Glomerular endothelial cell (primary cell): ENCODE measurements around the gene DUSP19. TPM values are rescaled to one million over a fixed set of nuclear protein-coding genes. Genes with fewer than 3 reads are reported as not detected.

ENCODE experiments used
- DNase-seq: peaks from one replicate; pipeline ENCODE4 v3.0.0-alpha.2; 2011; ENCODE audit warnings: low read depth, low spot score; ENCODE audit errors: extremely low read depth
- total RNA-seq: library from RNA; depleted of rRNA; stranded (reverse); fragments of >200 nt; gene quantifications from 2 replicates; pipeline ENCODE4 v1.2.3, GENCODE V29; 2015

Gene DUSP19
- total RNA-seq, 1 donor from 2014 or later = 1.4 TPM

GRCh38 chr2:183063083-183063482 lies 15.5 kb upstream of the DUSP19 start:
- no peak for DNase-seq

DNA sequence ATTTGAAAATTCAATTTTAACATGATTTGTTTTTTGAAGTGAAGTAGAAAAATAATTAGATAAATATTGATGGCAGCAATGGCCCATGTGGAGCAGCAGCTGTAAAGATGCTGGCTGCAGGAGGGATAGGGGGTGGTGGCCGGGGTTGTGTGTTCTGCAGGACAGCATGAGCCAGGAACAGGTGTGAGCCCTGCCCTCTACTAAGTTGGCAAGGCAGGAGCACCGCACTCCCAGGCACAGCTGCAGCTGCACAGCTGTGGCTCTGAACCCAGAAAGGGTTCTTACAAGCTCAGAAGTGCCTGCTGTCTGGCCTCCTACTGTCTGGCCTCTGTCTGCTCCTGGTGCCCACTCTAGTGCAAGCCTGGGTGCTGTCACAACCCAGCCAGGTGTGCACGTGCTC lies 10.0 kb upstream of the DUSP19 start:
- DNase-seq = no peak

DNA sequence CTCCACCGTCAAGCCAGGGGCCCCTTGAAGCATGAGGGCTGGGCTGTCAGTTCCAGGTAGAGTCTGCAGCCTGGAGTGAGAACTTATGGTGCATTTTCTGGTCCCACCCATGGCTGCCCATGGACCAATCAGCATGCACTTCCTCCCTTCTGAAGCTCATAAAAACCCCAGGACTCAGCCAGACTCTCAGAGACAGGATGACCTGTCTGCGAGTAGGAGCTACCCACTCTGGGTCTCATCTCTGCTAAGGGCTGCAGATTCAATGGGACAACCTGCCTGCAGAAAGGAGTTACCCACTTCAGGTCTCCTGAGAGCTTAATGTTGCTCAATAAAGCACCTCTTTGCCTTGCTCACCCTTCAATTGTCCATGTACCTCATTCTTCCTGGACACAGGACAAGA lies 9.4 kb upstream of the DUSP19 start:
- DNase-seq = no peak

DNA sequence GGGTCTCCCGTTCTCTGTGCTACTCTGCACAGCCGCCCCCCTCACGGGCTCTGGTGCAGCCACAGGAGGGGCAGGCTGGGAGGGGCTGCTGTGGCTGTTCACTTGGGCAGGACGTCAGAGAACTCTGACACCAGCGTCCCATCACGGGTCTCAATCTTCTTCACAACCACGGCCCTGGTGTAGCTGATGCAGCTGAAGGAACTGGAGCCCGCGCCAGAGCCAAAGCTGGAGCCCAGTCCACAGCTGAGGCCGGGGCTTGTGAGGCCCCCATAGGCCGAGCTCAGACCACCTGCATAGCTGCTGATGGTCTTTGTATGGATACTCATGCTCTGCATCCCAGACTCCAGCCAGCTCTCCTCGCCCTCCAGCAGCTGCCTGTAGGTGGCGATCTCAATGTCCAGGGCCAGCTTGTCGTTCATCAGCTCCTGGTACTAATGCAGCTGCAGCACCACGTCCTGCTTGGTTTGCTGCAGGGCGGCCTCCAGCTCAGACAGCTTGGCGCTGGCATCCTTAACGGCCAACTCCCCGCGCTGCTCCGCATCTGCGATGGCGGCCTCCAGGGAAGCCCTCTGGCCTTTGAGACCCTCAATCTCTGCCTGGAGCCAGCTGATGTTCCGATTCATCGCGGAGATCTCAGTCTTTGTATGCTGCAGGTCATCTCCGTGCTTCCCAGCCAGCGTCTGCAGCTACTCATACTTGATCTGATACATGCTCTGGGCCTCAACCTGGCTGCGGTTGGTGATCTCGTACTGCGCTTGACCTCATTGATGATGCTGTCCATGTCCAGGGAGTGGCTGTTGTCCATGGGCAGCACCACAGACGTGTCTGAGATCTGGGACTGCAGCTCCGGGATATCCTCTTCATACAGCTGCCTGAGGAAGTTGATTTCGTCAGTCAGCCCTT lies 7.4 kb upstream of the DUSP19 start:
- no peak for DNase-seq

DNA sequence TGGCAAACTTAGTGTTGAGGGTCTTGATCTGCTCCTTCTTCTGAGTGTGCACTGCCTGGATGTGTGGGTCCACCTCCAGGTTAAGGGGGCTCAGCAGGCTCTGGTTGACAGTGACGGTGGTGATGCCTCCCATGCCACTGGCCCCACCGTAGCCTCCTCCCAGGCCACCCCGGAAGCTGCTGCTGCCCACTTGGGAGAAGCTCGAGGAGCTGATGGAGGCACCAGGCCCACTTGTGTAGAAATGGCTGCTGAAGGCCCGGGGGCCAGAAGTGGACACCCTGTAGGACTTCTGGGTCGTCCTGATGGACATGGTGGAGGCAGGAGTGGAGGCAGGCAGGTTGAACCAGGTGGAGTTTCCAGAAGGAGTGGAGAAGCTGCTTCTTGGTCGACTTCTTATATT lies 6.4 kb upstream of the DUSP19 start:
- no peak for DNase-seq

DNA sequence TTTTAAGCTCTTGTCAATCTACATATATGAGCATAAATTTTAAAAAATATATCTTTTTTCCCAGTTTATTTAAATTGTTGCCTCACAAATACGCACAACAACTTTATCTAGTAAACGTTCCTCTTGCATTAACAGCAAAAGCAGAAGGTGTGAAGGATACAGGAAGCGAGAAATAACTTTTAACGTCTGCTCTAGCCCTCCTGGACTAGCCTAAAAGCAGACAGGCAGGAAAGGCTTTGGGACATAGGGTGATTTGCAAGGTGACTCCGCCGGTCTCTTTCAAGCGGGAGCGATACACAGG lies 434 bp upstream of the DUSP19 start:
- no peak for DNase-seq

- no peak for DNase-seq
Observed at GRCh38 chr2:183079139-183079775, 710 bp downstream of the DUSP19 start.

GRCh38 chr2:183081911-183082310 lies 3.4 kb downstream of the DUSP19 start:
- no peak for DNase-seq

DNA sequence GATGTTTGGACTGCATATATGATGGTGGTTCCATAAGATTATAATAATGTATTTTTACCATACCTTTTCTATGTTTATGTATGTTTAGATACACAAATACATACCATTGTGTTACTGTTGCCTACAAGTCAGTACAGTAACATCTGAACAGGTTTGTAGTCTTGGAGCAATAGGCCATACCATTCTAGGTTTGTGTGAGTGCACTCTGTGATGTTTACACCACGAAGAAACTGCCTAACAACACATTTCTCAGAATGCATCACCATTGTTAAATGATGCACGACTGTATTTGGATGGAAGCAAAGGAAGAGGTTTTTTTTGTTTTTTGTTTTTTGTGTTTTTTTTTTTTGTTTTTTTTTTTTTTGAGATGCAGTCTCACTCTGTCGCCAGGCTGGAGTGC lies 9.5 kb downstream of the DUSP19 start:
- DNase-seq = no peak

GRCh38 chr2:183089192-183089851 lies 10.8 kb downstream of the DUSP19 start:
- no peak for DNase-seq

- DNase-seq = no peak
Observed at GRCh38 chr2:183091318-183091953, 12.9 kb downstream of the DUSP19 start.

DNA sequence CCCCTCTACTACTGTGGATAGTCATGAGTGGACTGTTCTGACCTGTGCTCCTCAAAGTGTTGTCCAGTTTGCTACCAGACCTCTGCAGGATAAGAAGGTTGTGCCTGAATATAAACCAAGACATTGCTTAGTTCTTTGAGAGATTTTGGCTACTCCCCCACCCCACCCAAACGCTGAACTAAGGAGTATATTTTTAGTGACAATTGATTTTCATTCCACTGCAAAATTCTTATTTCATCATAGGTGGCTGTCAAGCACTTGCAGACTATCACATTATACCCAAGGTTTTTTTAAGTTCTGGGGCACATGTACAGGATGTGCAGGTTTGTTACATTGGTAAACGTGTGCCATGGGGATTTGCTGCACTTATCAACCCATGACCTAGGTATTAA lies 13.4 kb downstream of the DUSP19 start:
- no peak for DNase-seq

- peak; percentile 7 for DNase-seq
Observed at GRCh38 chr2:183093857-183094657, 15.5 kb downstream of the DUSP19 start.

DNA sequence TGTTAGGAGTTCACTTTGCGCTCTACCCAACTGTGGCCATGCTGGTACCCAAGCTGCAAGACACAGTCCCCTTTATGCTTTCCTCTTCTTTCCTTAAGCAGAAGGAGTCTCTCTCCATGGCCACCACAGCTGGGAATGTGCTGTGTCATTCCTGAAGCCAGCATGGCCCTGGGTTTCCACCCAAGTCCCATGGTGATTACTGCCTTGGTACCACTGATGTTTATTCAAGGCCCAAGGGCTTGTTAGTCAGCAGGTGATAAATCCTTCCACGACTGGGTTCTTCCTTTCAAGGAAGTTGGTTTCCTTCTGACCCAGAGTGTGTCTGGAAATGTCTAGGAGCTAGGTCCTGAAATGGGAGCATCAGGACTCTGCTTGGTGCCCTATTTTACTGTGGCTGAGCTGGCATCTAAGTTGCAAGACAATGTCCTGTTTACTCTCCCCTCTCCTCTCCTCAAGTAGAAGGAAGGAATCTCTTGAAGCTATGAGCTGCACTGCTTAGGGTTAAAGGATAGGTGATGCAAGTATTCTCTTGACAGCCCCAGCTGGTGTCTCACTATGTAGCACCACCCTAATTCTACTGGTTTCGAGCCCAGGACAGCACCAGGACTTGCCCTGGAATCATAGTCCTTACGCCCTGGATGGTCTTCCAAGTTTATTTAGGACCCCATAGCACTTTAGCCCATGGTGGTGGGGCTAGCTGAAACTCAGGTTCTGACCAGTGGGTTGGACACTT lies 27.0 kb downstream of the DUSP19 start:
- DNase-seq = no peak

GRCh38 chr2:183112577-183112976 lies 34.0 kb downstream of the DUSP19 start:
- DNase-seq = no peak

DNA sequence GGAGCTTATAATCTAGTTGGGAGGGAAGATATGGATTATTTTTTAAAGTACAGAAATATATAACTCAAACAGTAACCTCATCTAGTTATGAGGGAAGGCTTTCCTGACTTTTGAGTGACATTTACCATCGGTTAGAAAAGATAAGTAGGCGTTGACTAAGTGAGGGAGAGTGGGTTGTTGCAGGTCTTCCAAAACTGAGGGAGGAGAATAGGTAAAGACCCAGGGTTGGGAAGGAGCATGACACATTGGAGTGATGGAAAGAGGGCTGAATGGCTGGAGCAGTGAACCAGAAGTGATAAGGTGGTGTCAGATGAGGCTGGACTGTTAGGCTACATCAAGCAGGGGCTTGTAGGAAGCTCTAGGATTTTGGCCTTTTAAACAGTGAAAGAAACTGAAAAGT lies 35.1 kb downstream of the DUSP19 start:
- DNase-seq = no peak

- DNase-seq = no peak
Observed at GRCh38 chr2:183117226-183117625, 38.7 kb downstream of the DUSP19 start.

GRCh38 chr2:183123117-183123958 lies 44.8 kb downstream of the DUSP19 start:
- no peak for DNase-seq

- DNase-seq = no peak
Observed at GRCh38 chr2:183123959-183124221, 45.3 kb downstream of the DUSP19 start.
